ENCODE results near the gene BTNL3.

Gene BTNL3

GRCh38 chr5:181042036-181042713 is 53.5 kb downstream of the BTNL3 start:
- H3K4me3 Mint-ChIP-seq, result no peak overlapping the region
- H3K36me3 Mint-ChIP-seq (ENCODE audit: low read depth), result no peaks in the 10 kb centered on the region
- H3K27ac Mint-ChIP-seq, result no peak overlapping the region
- TF ChIP-seq CTCF (IDR thresholded peaks at IDR 0.05; ENCODE audit: unreplicated experiment in 3 of 3), result no peak
- peaks cover 17% of the 10 kb centered on the region for H3K4me1 Mint-ChIP-seq
- H3K27me3 Mint-ChIP-seq (ENCODE audit: low read depth), result peaks cover 16% of the 10 kb centered on the region
- no peaks in the 10 kb centered on the region for H3K9me3 Mint-ChIP-seq

GRCh38 chr5:181042722-181043121 is 54.1 kb downstream of the BTNL3 start:
- no peaks in the 10 kb centered on the region for H3K9me3 Mint-ChIP-seq
- H3K4me1 Mint-ChIP-seq, result peaks cover 17% of the 10 kb centered on the region
- no peak overlapping the region for H3K27ac Mint-ChIP-seq
- H3K4me3 Mint-ChIP-seq, result no peak overlapping the region
- H3K27me3 Mint-ChIP-seq (ENCODE audit: low read depth), result peaks cover 20% of the 10 kb centered on the region
- no peaks in the 10 kb centered on the region for H3K36me3 Mint-ChIP-seq (ENCODE audit: low read depth)
- TF ChIP-seq CTCF (IDR thresholded peaks at IDR 0.05; ENCODE audit: unreplicated experiment in 3 of 3), result no peak

- H3K36me3 Mint-ChIP-seq (ENCODE audit: low read depth), result peaks cover 3% of the 10 kb centered on the region
- H3K27ac Mint-ChIP-seq, result no peak overlapping the region
- no peaks in the 10 kb centered on the region for H3K9me3 Mint-ChIP-seq
- peaks cover 22% of the 10 kb centered on the region for H3K27me3 Mint-ChIP-seq (ENCODE audit: low read depth)
- no peak overlapping the region for H3K4me3 Mint-ChIP-seq
- TF ChIP-seq CTCF (IDR thresholded peaks at IDR 0.05; ENCODE audit: unreplicated experiment in 3 of 3), result no peak
- H3K4me1 Mint-ChIP-seq, result peaks cover 17% of the 10 kb centered on the region
Observed at GRCh38 chr5:181043285-181044092, 54.8 kb downstream of the BTNL3 start.

GRCh38 chr5:181044093-181044599 is 55.5 kb downstream of the BTNL3 start:
- Mint-ChIP-seq H3K36me3 (ENCODE audit: low read depth) (peaks cover 3% of the 10 kb centered on the region), H3K27ac (no peak overlapping the region), H3K4me3 (no peak overlapping the region), H3K9me3 (no peaks in the 10 kb centered on the region), H3K27me3 (ENCODE audit: low read depth) (peaks cover 26% of the 10 kb centered on the region), H3K4me1 (peaks cover 17% of the 10 kb centered on the region)
- TF ChIP-seq CTCF (IDR thresholded peaks at IDR 0.05; ENCODE audit: unreplicated experiment in 3 of 3), result no peak

GRCh38 chr5:181044662-181045305 is 56.1 kb downstream of the BTNL3 start:
- Mint-ChIP-seq H3K4me1 (peaks cover 11% of the 10 kb centered on the region), H3K36me3 (ENCODE audit: low read depth) (peaks cover 3% of the 10 kb centered on the region), H3K9me3 (no peaks in the 10 kb centered on the region), H3K27ac (no peak overlapping the region), H3K27me3 (ENCODE audit: low read depth) (peaks cover 30% of the 10 kb centered on the region), H3K4me3 (no peak overlapping the region)
- no peak for TF ChIP-seq CTCF (IDR thresholded peaks at IDR 0.05; ENCODE audit: unreplicated experiment in 3 of 3)

All from nephron (organoid).